HepG2 (cell line): ENCODE results near the gene FAM53C. TPM values are rescaled to one million over a fixed set of nuclear protein-coding genes. Genes with fewer than 3 reads are reported as not detected.
A peak's percentile ranks its signal among the peaks of the same experiment; 100 is the strongest.

ENCODE experiments used
- ARNT2 ChIP-seq: sonication (generic); formaldehyde crosslinking; IDR thresholded peaks from 2 replicates; pipeline ENCODE4 v1.8.0; 2022; ENCODE audit warnings: mild to moderate bottlenecking, low read depth, missing genetic modification reagents, moderate library complexity
- CBX5 ChIP-seq: sonication (generic); formaldehyde crosslinking; IDR thresholded peaks from 2 replicates; pipeline ENCODE4 v1.4.0; 2020; ENCODE audit warnings: missing genetic modification reagents, borderline replicate concordance
- MED8 ChIP-seq: sonication (generic); formaldehyde crosslinking; IDR thresholded peaks from 2 replicates; pipeline ENCODE4 v1.8.1; 2023; ENCODE audit warnings: mild to moderate bottlenecking, missing genetic modification reagents; ENCODE audit not compliant: insufficient replicate concordance
- NRL ChIP-seq: sonication (generic); formaldehyde crosslinking; IDR thresholded peaks from 2 replicates; pipeline ENCODE4 v1.5.0; 2020; ENCODE audit warnings: missing genetic modification reagents, mild to moderate bottlenecking, moderate library complexity, borderline replicate concordance
- PHF5A ChIP-seq: IDR thresholded peaks from one replicate; pipeline ENCODE4 v1.6.1; 2018; ENCODE audit warnings: low read depth, missing genetic modification reagents; ENCODE audit not compliant: unreplicated experiment
- SAP130 ChIP-seq: IDR thresholded peaks from 2 replicates; pipeline ENCODE4 v1.6.1; 2016; ENCODE audit warnings: low read depth
- SOX5 ChIP-seq: IDR thresholded peaks from 2 replicates; pipeline ENCODE4 v1.6.1; 2016; ENCODE audit warnings: borderline replicate concordance
- SSRP1 ChIP-seq: IDR thresholded peaks from 2 replicates; pipeline ENCODE4 v1.6.1; 2016; ENCODE audit warnings: control low read depth
- STAT5B ChIP-seq: sonication (generic); formaldehyde crosslinking; IDR thresholded peaks from 2 replicates; pipeline ENCODE4 v1.4.0; 2020; ENCODE audit warnings: missing genetic modification reagents
- THAP11 ChIP-seq: IDR thresholded peaks from 2 replicates; pipeline ENCODE4 v1.6.1; 2016; ENCODE audit warnings: missing biosample characterization, missing genetic modification reagents
- ZBTB3 ChIP-seq: sonication (generic); formaldehyde crosslinking; IDR thresholded peaks from 2 replicates; pipeline ENCODE4 v1.4.0; 2020; ENCODE audit warnings: low read depth, mild to moderate bottlenecking, moderate library complexity, missing genetic modification reagents, borderline replicate concordance
- ZNF274 ChIP-seq: sonication (generic); formaldehyde crosslinking; IDR thresholded peaks from 2 replicates; pipeline ENCODE4 v1.5.1; 2020; ENCODE audit warnings: mild to moderate bottlenecking, missing genetic modification reagents
- ZNF543 ChIP-seq: sonication (generic); formaldehyde crosslinking; IDR thresholded peaks from 2 replicates; pipeline ENCODE4 v1.4.0; 2020; ENCODE audit warnings: mild to moderate bottlenecking, missing genetic modification reagents
- ZNF605 ChIP-seq: sonication (generic); formaldehyde crosslinking; IDR thresholded peaks from 2 replicates; pipeline ENCODE4 v1.8.0; 2022; ENCODE audit warnings: mild to moderate bottlenecking, missing genetic modification reagents
- ZNF879 ChIP-seq: sonication (generic); formaldehyde crosslinking; IDR thresholded peaks from 2 replicates; pipeline ENCODE4 v1.8.1; 2023; ENCODE audit warnings: missing genetic modification reagents
- polyA plus RNA-seq, 8 experiments: library from polyadenylated mRNA; depleted of rRNA in 3 of 8; stranded (reverse) in 7 of 8; unstranded in 1 of 8; fragments of >200 nt; fragmentation: Illumina TruSeq in 4 of 8; extraction: Trizol in 4 of 8; gene quantifications; 2 replicates each; pipeline versions ENCODE4 v1.2.1 to v1.2.3, GENCODE V29; 2011 to 2016; ENCODE audit warnings: low read depth in 4 of 8, missing spikeins in 1 of 8, mixed read lengths in 1 of 8; ENCODE audit not compliant: insufficient read depth in 1 of 8
- total RNA-seq, 5 experiments: library from RNA; depleted of rRNA; stranded (reverse); fragments of >200 nt; fragmentation: Illumina TruSeq; extraction: Trizol; gene quantifications; 2 replicates each; pipeline ENCODE4 v1.2.3, GENCODE V29; 2016; ENCODE audit warnings: low read depth in 1 of 5
- TF ChIP-seq, protein P1 (sequence below): sonication (generic); formaldehyde crosslinking; IDR thresholded peaks from 2 replicates; pipeline ENCODE4 v1.4.0; 2020; ENCODE audit warnings: missing genetic modification reagents
- TF ChIP-seq, protein P2 (sequence below): sonication (generic); formaldehyde crosslinking; IDR thresholded peaks from 2 replicates; pipeline ENCODE4 v1.4.0; 2020; ENCODE audit warnings: mild to moderate bottlenecking, missing genetic modification reagents
- TF ChIP-seq, protein P3 (sequence below): IDR thresholded peaks from 2 replicates; pipeline ENCODE4 v1.6.1; 2012; ENCODE audit warnings: inconsistent platforms
- TF ChIP-seq, protein P4 (sequence below): sonication (generic); formaldehyde crosslinking; IDR thresholded peaks from 2 replicates; pipeline ENCODE4 v1.5.0; 2020; ENCODE audit warnings: missing genetic modification reagents
- TF ChIP-seq, protein P5 (sequence below): sonication (generic); formaldehyde crosslinking; IDR thresholded peaks from 2 replicates; pipeline ENCODE4 v1.4.0; 2020; ENCODE audit warnings: mild to moderate bottlenecking, missing genetic modification reagents, borderline replicate concordance

Gene FAM53C
- total and polyA plus RNA-seq, 2 of the 13 experiments (the other 11 are each of a cell fraction or from before 2014, with no cell fraction given) = 26.9 to 30.1 TPM

DNA sequence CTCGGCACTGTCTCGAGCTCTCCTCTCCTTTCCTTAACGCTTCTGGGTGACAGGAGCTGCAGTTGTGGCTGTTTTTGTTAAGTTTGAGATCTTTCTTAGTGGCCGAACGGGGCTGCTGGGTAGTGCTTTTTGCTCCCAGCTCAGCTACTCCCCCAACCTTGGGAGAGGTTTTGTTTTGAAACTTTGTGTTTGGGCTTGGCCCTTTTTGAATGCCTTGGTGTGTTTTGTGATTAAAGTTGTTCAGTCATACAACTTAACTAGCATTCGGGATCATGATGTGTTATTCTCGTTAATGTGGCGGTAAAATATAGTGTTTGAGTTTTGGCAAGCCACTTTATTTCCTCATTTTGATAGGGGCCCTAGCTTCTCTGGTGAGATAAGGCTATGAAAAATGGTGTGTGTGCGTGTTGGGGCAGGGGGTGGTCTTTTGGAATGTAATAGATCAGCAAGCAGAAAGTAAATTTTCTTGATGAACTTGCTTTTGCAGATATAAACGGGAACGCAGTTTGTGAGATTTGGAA, 15.6 kb downstream of the FAM53C start (continued):
- TF ChIP-seq, protein P1, sequence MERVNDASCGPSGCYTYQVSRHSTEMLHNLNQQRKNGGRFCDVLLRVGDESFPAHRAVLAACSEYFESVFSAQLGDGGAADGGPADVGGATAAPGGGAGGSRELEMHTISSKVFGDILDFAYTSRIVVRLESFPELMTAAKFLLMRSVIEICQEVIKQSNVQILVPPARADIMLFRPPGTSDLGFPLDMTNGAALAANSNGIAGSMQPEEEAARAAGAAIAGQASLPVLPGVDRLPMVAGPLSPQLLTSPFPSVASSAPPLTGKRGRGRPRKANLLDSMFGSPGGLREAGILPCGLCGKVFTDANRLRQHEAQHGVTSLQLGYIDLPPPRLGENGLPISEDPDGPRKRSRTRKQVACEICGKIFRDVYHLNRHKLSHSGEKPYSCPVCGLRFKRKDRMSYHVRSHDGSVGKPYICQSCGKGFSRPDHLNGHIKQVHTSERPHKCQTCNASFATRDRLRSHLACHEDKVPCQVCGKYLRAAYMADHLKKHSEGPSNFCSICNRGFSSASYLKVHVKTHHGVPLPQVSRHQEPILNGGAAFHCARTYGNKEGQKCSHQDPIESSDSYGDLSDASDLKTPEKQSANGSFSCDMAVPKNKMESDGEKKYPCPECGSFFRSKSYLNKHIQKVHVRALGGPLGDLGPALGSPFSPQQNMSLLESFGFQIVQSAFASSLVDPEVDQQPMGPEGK (CRISPR knock-in tag) = no peak
- TF ChIP-seq, protein P2, sequence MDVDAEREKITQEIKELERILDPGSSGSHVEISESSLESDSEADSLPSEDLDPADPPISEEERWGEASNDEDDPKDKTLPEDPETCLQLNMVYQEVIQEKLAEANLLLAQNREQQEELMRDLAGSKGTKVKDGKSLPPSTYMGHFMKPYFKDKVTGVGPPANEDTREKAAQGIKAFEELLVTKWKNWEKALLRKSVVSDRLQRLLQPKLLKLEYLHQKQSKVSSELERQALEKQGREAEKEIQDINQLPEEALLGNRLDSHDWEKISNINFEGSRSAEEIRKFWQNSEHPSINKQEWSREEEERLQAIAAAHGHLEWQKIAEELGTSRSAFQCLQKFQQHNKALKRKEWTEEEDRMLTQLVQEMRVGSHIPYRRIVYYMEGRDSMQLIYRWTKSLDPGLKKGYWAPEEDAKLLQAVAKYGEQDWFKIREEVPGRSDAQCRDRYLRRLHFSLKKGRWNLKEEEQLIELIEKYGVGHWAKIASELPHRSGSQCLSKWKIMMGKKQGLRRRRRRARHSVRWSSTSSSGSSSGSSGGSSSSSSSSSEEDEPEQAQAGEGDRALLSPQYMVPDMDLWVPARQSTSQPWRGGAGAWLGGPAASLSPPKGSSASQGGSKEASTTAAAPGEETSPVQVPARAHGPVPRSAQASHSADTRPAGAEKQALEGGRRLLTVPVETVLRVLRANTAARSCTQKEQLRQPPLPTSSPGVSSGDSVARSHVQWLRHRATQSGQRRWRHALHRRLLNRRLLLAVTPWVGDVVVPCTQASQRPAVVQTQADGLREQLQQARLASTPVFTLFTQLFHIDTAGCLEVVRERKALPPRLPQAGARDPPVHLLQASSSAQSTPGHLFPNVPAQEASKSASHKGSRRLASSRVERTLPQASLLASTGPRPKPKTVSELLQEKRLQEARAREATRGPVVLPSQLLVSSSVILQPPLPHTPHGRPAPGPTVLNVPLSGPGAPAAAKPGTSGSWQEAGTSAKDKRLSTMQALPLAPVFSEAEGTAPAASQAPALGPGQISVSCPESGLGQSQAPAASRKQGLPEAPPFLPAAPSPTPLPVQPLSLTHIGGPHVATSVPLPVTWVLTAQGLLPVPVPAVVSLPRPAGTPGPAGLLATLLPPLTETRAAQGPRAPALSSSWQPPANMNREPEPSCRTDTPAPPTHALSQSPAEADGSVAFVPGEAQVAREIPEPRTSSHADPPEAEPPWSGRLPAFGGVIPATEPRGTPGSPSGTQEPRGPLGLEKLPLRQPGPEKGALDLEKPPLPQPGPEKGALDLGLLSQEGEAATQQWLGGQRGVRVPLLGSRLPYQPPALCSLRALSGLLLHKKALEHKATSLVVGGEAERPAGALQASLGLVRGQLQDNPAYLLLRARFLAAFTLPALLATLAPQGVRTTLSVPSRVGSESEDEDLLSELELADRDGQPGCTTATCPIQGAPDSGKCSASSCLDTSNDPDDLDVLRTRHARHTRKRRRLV = 0 out of 2 replicates have a peak, but pooled peaks have one; percentile 30
- TF ChIP-seq, protein P3, sequence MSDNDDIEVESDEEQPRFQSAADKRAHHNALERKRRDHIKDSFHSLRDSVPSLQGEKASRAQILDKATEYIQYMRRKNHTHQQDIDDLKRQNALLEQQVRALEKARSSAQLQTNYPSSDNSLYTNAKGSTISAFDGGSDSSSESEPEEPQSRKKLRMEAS = no peak
- TF ChIP-seq SSRP1 (CRISPR knock-in tag) (no peak), PHF5A (CRISPR knock-in tag) (no peak), ZNF879 (CRISPR knock-in tag) (no peak), NRL (no peak), ZBTB3 (CRISPR knock-in tag) (no peak), THAP11 (CRISPR knock-in tag) (no peak), ZNF543 (CRISPR knock-in tag) (no peak), ZNF605 (CRISPR knock-in tag) (no peak), STAT5B (CRISPR knock-in tag) (no peak), SOX5 (CRISPR knock-in tag) (no peak), ZNF274 (CRISPR knock-in tag) (no peak), CBX5 (no peak), MED8 (CRISPR knock-in tag) (no peak), SAP130 (CRISPR knock-in tag) (peak; percentile 41; the same call in 1 of the 2 replicates), ARNT2 (peak; percentile 7; the same call in 1 of the 2 replicates)
- TF ChIP-seq, protein P4, sequence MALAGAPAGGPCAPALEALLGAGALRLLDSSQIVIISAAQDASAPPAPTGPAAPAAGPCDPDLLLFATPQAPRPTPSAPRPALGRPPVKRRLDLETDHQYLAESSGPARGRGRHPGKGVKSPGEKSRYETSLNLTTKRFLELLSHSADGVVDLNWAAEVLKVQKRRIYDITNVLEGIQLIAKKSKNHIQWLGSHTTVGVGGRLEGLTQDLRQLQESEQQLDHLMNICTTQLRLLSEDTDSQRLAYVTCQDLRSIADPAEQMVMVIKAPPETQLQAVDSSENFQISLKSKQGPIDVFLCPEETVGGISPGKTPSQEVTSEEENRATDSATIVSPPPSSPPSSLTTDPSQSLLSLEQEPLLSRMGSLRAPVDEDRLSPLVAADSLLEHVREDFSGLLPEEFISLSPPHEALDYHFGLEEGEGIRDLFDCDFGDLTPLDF (CRISPR knock-in tag) = no peak
- TF ChIP-seq, protein P5, sequence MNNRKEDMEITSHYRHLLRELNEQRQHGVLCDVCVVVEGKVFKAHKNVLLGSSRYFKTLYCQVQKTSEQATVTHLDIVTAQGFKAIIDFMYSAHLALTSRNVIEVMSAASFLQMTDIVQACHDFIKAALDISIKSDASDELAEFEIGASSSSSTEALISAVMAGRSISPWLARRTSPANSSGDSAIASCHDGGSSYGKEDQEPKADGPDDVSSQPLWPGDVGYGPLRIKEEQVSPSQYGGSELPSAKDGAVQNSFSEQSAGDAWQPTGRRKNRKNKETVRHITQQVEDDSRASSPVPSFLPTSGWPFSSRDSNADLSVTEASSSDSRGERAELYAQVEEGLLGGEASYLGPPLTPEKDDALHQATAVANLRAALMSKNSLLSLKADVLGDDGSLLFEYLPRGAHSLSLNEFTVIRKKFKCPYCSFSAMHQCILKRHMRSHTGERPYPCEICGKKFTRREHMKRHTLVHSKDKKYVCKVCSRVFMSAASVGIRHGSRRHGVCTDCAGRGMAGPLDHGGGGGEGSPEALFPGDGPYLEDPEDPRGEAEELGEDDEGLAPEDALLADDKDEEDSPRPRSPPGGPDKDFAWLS (CRISPR knock-in tag) = no peak
